ENCODE data around the gene ROGDI. TPM values are rescaled to one million over a fixed set of nuclear protein-coding genes. Genes with fewer than 3 reads are reported as not detected.
A peak's percentile ranks its signal among the peaks of the same experiment; 100 is the strongest.

The ROGDI gene
- total and polyA plus RNA-seq, 4 donors = 14.6 to 37.1 (median 30.5) TPM

GRCh38 chr16:4801051-4801961 is 1.1 kb downstream of the ROGDI start:
- H3K4me3 ChIP-seq = no peak overlapping the region
- peaks cover 4 to 35% (median 16%) of the 10 kb centered on the region in 4 donors for H3K36me3 ChIP-seq (ENCODE audit: control insufficient read depth in 4 of 4, insufficient read depth in 4 of 4, low read length in 4 of 4)
- TF ChIP-seq CTCF (IDR thresholded peaks at IDR 0.05; ENCODE audit: control extremely low read depth, extremely low read depth) = no peak
- H3K9me3 ChIP-seq (ENCODE audit: control insufficient read depth in 4 of 4, insufficient read depth in 3 of 4, low read length in 3 of 4) = no peaks in the 10 kb centered on the region
- H3K27ac ChIP-seq (ENCODE audit: low read depth in 1 of 2, low read length in 1 of 2) = peak overlapping the region; percentile 86 to 90
- ATAC-seq (ENCODE audit: insufficient read depth, low FRiP score) (no peak), DNase-seq (no peak)
- peak overlapping the region; percentile 37 to 53 for H3K9ac ChIP-seq (ENCODE audit: insufficient read depth in 1 of 2, low read length in 2 of 2)
- H3K27me3 ChIP-seq (ENCODE audit: control insufficient read depth in 3 of 3, insufficient read depth in 3 of 3, low read length in 2 of 3) = no peaks in the 10 kb centered on the region
- 48 to 49% methylated on average over 28 to 29 of the region's 29 CpGs for WGBS, 2 donors
- H3K4me1 ChIP-seq (ENCODE audit: control insufficient read depth in 5 of 5, insufficient read depth in 5 of 5, low read length in 5 of 5) = peaks cover 0 to 38% (median 14%) of the 10 kb centered on the region in 5 donors

- WGBS, 2 donors = 33 to 61% methylated on average over 17 of the region's 17 CpGs
- Histone ChIP-seq H3K9me3 (ENCODE audit: control insufficient read depth in 4 of 4, insufficient read depth in 3 of 4, low read length in 3 of 4) (no peaks in the 10 kb centered on the region), H3K4me1 (ENCODE audit: control insufficient read depth in 5 of 5, insufficient read depth in 5 of 5, low read length in 5 of 5) (peaks cover 0 to 38% (median 14%) of the 10 kb centered on the region in 5 donors)
Measured at GRCh38 chr16:4800290-4801041, 2.0 kb downstream of the ROGDI start.

GRCh38 chr16:4799171-4799855 is 3.1 kb downstream of the ROGDI start:
- H3K27ac ChIP-seq (ENCODE audit: low read depth in 1 of 2, low read length in 1 of 2) = no peak overlapping the region
- 93 to 96% methylated on average over 19 of the region's 19 CpGs for WGBS, 2 donors

More at GRCh38 chr16:4800290-4801041, 2.0 kb downstream of the ROGDI start:
- Histone ChIP-seq H3K27me3 (ENCODE audit: control insufficient read depth in 3 of 3, insufficient read depth in 3 of 3, low read length in 2 of 3) (no peaks in the 10 kb centered on the region), H3K9ac (ENCODE audit: insufficient read depth in 1 of 2, low read length in 2 of 2) (no peak overlapping the region), H3K36me3 (ENCODE audit: control insufficient read depth in 4 of 4, insufficient read depth in 4 of 4, low read length in 4 of 4) (peaks cover 0 to 36% (median 14%) of the 10 kb centered on the region in 4 donors), H3K27ac (ENCODE audit: low read depth in 1 of 2, low read length in 1 of 2) (peak overlapping the region in 1 of 2 donors; percentile 29), H3K4me3 (no peak overlapping the region)
- ATAC-seq (ENCODE audit: insufficient read depth, low FRiP score) = no peak
- no peak for TF ChIP-seq CTCF (IDR thresholded peaks at IDR 0.05; ENCODE audit: control extremely low read depth, extremely low read depth)
- no peak for DNase-seq

More at GRCh38 chr16:4799171-4799855, 3.1 kb downstream of the ROGDI start:
- ATAC-seq (ENCODE audit: insufficient read depth, low FRiP score) = no peak
- Histone ChIP-seq H3K9ac (ENCODE audit: insufficient read depth in 1 of 2, low read length in 2 of 2) (no peak overlapping the region), H3K27me3 (ENCODE audit: control insufficient read depth in 3 of 3, insufficient read depth in 3 of 3, low read length in 2 of 3) (no peaks in the 10 kb centered on the region), H3K36me3 (ENCODE audit: control insufficient read depth in 4 of 4, insufficient read depth in 4 of 4, low read length in 4 of 4) (peaks cover 0 to 25% (median 13%) of the 10 kb centered on the region in 4 donors), H3K9me3 (ENCODE audit: control insufficient read depth in 4 of 4, insufficient read depth in 3 of 4, low read length in 3 of 4) (no peaks in the 10 kb centered on the region), H3K4me3 (no peak overlapping the region), H3K4me1 (ENCODE audit: control insufficient read depth in 5 of 5, insufficient read depth in 5 of 5, low read length in 5 of 5) (peaks cover 0 to 26% (median 9%) of the 10 kb centered on the region in 5 donors)
- no peak for DNase-seq
- no peak for TF ChIP-seq CTCF (IDR thresholded peaks at IDR 0.05; ENCODE audit: control extremely low read depth, extremely low read depth)

Data from lung (tissue), 12 donors.